ENCODE data around the gene SGK1. TPM values are rescaled to one million over a fixed set of nuclear protein-coding genes. Genes with fewer than 3 reads are reported as not detected.
"Not testable (repeated sequence)": the region's sequence is repeated elsewhere in the genome, so short reads cannot be mapped to it uniquely, and the experiment has no call there.

Gene SGK1
- total RNA-seq, 1 donor from 2014 or later = 79.2 TPM

DNA sequence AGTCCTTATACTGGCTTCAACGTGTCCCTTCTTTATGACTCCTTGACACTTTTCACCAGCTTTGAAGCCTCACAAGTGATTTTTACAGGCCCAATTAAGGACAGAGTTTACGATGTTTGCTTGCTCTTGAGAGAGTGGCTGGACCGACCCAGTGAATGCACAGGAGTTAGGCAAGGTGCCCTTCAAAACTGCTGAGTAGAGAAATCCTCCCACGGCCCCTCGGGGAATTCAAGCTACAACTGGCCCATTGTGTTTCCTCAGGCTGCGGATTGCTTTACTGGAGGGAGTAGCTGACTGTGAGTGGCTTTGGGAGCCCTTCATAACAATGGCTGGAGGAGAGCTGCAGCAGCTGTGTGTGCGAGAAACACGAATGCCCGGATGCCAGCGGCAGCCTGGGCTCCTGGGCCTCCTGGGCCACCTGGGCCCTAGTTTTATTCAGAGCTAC is 50.0 kb downstream of the SGK1 start:
- no peak for DNase-seq (ENCODE audit: low spot score)

DNA sequence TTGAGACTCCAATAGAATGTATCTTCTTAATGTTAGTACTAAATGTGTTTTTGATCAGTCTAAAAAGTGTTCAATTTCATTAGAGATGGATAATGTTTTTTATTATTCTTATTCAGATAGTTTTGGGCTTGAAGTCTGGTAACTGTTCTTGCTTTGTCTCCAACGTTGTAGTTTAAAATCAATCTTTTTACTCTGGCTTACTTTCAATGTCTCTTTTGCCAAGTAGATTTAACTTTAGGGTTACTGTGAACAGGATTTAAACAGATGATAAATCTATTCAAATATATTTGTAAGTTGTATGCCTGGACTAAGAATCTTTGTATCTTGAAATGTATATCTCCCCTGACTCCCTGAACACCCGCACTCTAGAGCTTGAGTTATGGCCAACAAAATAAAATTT is 51.1 kb downstream of the SGK1 start:
- DNase-seq (ENCODE audit: low spot score) = no peak
- intact Hi-C loops (cut with DNase I) = no loop called here

More for the DNA sequence above, 50.0 kb downstream of the SGK1 start:
- intact Hi-C loops (cut with DNase I) = no loop called here

GRCh38 chr6:134261766-134262165 is 56.1 kb downstream of the SGK1 start:
- DNase-seq (ENCODE audit: low spot score) = no peak
- intact Hi-C loops (cut with DNase I) = no loop called here

- intact Hi-C loops (cut with DNase I) = no loop called here
These were observed 59.0 kb downstream of the SGK1 start for GRCh38 chr6:134258849-134259306.

GRCh38 chr6:134257516-134257915 is 60.4 kb downstream of the SGK1 start:
- intact Hi-C loops (cut with DNase I) = no loop called here
- DNase-seq (ENCODE audit: low spot score) = no peak

More at GRCh38 chr6:134258849-134259306, 59.0 kb downstream of the SGK1 start:
- DNase-seq (ENCODE audit: low spot score) = no peak

DNA sequence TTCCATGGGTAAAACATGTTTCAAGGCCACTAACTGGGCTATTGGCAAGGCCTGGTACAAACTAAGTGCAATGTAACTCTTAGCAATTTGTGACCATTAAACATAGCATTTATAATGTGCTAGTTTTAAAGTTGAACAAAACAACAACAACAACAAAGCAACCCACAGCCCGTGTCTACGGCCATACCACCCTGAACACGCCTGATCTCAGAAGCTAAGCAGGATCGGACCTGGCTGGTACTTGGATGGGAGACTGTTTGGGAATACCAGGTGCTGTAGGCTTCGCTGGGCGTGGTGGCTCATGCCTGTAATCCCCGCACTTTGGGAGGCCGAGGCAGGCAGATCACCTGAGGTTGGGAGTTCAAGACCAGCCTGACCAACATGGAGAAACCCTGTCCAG is 61.0 kb downstream of the SGK1 start:
- no peak for DNase-seq (ENCODE audit: low spot score)
- intact Hi-C loops (cut with DNase I) = no loop called here

DNA sequence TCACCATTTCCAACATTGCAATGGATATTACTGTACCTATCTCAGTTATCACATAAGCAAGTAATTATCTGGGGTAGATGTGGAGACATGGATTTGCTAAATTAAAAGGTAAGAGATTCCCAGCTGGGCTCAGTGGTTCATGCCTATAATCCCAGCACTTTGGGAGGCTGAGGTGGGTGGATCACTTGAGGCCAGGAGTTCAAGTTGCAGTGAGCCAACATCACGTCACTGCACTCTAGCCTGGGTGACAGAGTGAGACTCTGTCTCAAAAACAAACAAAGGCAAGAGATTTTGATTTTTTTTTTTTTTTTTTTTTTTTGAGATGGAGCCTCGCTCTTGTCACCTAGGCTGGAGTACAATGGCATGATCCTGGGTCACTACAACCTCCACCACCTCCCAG is 62.6 kb downstream of the SGK1 start:
- DNase-seq (ENCODE audit: low spot score); intact Hi-C loops (cut with DNase I): not testable (repeated sequence)

DNA sequence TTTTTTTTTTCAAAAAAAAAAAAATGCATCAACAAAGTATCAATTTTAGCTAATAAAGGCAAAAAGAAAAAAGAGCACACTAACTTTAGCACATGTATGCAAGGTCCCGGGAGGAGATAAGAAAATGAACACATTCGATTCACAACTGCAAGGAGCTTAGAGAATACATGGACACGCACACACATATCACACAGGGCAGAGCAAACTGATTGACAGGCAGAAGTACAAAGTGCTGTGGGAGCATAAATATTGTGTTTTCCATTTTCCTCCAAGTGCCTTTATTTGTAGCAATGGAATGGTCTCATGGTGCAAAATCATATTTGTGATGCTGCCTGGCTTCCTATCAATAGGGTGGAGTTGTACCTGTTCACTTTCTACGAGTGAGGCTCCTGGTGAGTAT is 63.8 kb downstream of the SGK1 start:
- no peak for DNase-seq (ENCODE audit: low spot score)
- intact Hi-C loops (cut with DNase I) = no loop called here

DNA sequence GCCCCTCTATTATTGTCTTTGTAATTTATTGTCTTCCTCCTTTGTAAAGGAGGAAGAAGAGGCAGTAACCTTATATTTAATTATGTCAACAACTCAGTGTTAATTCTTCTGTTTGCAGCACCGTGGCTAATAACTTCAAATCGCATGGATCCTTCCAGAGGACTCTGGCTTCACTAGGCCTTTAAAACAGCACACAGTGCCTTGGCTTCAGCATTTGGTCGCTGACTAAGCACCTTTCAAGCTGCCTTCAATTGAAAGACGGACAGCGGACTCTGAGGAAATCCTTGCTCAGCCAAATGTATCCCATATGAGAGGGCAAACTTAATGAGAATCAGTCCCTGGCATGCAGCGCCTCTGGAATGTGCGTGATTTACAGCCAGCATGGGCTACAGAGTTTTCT is 64.2 kb downstream of the SGK1 start:
- DNase-seq (ENCODE audit: low spot score) = no peak
- intact Hi-C loops (cut with DNase I) = no loop called here

GRCh38 chr6:134251320-134251719 is 66.6 kb downstream of the SGK1 start:
- intact Hi-C loops (cut with DNase I) = no loop called here
- DNase-seq (ENCODE audit: low spot score) = no peak

DNA sequence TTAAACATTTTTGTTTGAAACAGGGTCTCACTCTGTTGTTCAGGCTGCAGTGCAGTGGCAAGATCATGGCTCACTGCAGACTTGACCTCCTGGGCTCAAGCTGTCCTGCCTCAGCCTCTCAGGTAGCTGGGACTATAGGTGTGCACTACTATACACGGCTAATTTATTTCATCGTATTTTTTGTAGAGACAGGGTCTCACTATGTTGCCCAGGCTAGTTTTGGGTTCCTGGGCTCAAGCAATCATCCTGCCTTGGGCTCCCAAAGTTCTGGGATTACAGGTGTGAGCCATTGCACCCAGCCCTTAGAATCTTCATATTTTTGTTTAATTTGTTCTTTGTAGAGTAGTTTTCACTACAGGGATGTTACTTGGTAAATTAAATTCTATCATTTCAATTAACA is 67.1 kb downstream of the SGK1 start:
- no peak for DNase-seq (ENCODE audit: low spot score)
- intact Hi-C loops (cut with DNase I) = no loop called here

DNA sequence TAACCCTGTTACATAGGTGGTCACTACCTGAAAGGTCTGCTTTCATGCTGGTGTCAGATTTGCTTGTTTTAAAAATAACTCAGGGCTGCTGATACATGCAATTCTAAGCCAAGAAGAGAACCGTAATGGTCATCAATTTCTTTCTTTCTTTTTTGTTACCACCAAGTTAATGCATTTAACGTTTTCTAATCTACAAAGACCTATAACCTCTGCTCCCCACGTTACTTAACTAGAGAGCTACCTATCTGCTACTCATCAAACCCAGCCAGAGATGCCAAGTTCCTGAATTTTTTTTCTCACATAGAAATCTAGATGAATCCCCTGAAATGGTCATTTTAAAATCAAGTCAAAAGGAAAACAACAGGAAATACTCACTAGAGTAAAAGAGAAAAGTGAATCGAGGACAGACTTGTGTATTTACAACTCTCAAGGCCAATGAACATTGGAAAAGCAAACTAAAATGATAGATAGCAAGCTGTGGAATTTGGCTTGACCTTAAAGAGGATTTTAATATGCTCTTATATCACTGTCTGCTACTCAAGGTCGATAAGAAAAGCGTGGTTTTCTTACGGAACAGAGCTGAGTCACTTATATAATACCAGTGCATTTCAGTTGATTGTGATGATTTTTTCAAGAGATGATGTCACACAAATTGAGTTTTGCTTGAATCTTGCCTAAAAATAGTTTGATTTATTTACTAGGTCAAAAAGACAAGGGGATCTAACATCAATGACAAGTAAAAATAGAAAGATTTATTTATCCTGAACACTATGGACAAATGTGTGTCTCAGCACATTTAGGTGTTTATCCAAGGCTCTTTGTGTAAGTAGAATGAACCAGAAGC is 67.9 kb downstream of the SGK1 start:
- intact Hi-C loops (cut with DNase I) = no loop called here
- no peak for DNase-seq (ENCODE audit: low spot score)

GRCh38 chr6:134249239-134249758 is 68.6 kb downstream of the SGK1 start:
- intact Hi-C loops (cut with DNase I) = no loop called here
- no peak for DNase-seq (ENCODE audit: low spot score)

DNA sequence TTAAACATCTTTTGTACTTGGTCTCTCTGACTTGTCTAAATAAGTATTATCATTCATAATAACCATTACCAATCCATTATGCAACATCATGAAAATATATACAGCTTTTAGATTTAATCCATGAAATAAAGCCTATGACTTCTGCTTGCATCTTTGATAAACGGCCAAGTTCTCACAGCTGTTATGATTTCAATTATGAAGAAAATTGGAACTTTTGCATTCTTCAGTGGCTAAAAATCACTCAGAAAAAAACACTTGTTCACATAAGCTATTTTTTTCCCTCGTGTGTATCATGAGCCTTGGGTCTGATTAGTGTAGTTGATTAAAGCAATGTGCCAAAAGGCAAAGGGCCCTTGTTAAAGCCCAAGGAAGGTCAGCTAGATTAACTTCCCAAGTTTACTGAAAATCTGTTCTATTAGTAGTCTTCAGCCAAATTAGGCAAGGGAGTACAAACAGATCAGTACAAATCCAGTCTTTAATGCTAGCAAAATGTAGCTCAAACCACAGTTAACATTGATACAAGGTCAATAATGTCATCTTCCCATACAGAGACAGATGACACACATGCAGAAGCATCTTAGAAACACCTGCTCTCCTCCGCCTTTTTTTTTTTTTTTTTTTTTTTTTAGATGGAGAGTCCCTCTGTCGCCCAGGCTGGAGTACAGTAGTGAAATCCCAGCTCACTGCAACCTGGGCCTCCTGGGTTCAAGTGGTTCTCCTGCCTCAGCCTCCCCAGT is 69.9 kb downstream of the SGK1 start:
- no peak for DNase-seq (ENCODE audit: low spot score)

GRCh38 chr6:134247231-134247833 is 70.6 kb downstream of the SGK1 start:
- intact Hi-C loops (cut with DNase I) = no loop called here
- no peak for DNase-seq (ENCODE audit: low spot score)

More for the DNA sequence above, 69.9 kb downstream of the SGK1 start:
- intact Hi-C loops (cut with DNase I) = no loop called here

GRCh38 chr6:134245706-134246105 is 72.2 kb downstream of the SGK1 start:
- no peak for DNase-seq (ENCODE audit: low spot score)
- intact Hi-C loops (cut with DNase I) = no loop called here

GRCh38 chr6:134245041-134245440 is 72.9 kb downstream of the SGK1 start:
- no peak for DNase-seq (ENCODE audit: low spot score)
- intact Hi-C loops (cut with DNase I) = no loop called here

GRCh38 chr6:134240665-134241431 is 77.1 kb downstream of the SGK1 start:
- intact Hi-C loops (cut with DNase I) = no loop called here
- DNase-seq (ENCODE audit: low spot score) = peak; percentile 85

Data from cardiac septum (tissue), 1 donor.